Esophagus muscularis mucosa (tissue), 3 donors: ENCODE measurements around the gene TBC1D22A.

ENCODE experiments used
- CTCF ChIP-seq, 3 experiments: fragments of 200-600 bp in 2 of 3; fragments of 450-650 bp in 1 of 3; sonication (generic) in 2 of 3; IDR thresholded peaks; one replicate each; pipeline ENCODE4 v1.5.1; 2017 to 2019; ENCODE audit warnings: antibody characterized with exemption in 3 of 3, mild to moderate bottlenecking in 2 of 3, moderate library complexity in 1 of 3
- POLR2A ChIP-seq: fragments of 450-650 bp; IDR thresholded peaks from one replicate; pipeline ENCODE4 v1.6.1; 2017; ENCODE audit warnings: antibody characterized with exemption, moderate library complexity, mild to moderate bottlenecking, low read depth
- POLR2AphosphoS5 ChIP-seq, 2 donors: sonication (generic); formaldehyde crosslinking; IDR thresholded peaks; one replicate each; pipeline ENCODE4 v1.6.1; 2017; ENCODE audit warnings: antibody characterized with exemption in 2 of 2

GRCh38 chr22:46746192-46746591 lies 16.3 kb upstream of the TBC1D22A start:
- TF ChIP-seq POLR2A = no peak
- TF ChIP-seq POLR2AphosphoS5 (IDR thresholded peaks at IDR 0.05) = no peak
- TF ChIP-seq CTCF (IDR thresholded peaks at IDR 0.05) = no peak
